GM12878 (cell line): ENCODE data around the gene C4orf36. TPM values are rescaled to one million over a fixed set of nuclear protein-coding genes. Genes with fewer than 3 reads are reported as not detected.

Source experiments
- ATAC-seq: fragments of 200-7000 bp; cut with Tn5 transposase; 3 replicates; pipeline ENCODE4 v1.9.1; 2020; ENCODE audit warnings: mild to moderate bottlenecking, moderate library complexity
- BruUV-seq: library from RNA; stranded (reverse); fragments of 400-500 nt; replicated peaks from 2 replicates; lab custom pipeline; 2021; lab: Mats Ljungman, UMichigan
- CTCF ChIA-PET: fragments of 300-600 bp; sonication (Branson Sonifier 250); formaldehyde crosslinking; extraction: SDS; loops from one replicate; lab custom pipeline; 2021; ENCODE audit warnings: inconsistent platforms; lab: Yijun Ruan, JAX
- POLR2A ChIA-PET: fragments of 350-600 bp; formaldehyde crosslinking; extraction: SDS; loops from one replicate; lab custom pipeline; 2021; ENCODE audit warnings: inconsistent platforms; lab: Charles Lee
- RAD21 ChIA-PET: fragments of 300-600 bp; sonication (Branson Sonifier 250); formaldehyde crosslinking; loops from one replicate; lab custom pipeline; 2023; ENCODE audit warnings: antibody characterized with exemption; ENCODE audit not compliant: unreplicated experiment; lab: Charles Lee
- SMC1A ChIA-PET: fragments of 300-600 bp; sonication (Branson Sonifier 250); formaldehyde crosslinking; loops from one replicate; lab custom pipeline; 2023; ENCODE audit not compliant: unreplicated experiment, uncharacterized antibody; lab: Charles Lee
- DNase-seq: peaks from one replicate; pipeline ENCODE4 v3.0.0-alpha.2; 2011; ENCODE audit warnings: low read depth, low spot score
- FAIRE-seq: peaks from 3 replicates; lab custom pipeline; 2011; peaks lifted over from hg19 to GRCh38; lab: Jason Lieb, UNC
- H2AFZ ChIP-seq: 2 replicates; pipeline ENCODE4 v1.6.0; 2011; ENCODE audit warnings: low read depth, low read length, control low read depth; ENCODE audit not compliant: control insufficient read depth
- H3K27ac ChIP-seq: 2 replicates; pipeline ENCODE4 v1.5.1; 2011; ENCODE audit warnings: control low read depth; ENCODE audit not compliant: control insufficient read depth, insufficient read depth
- H3K27me3 ChIP-seq, 2 experiments: replicated peaks in 1 of 2; 2 replicates each; pipeline versions ENCODE4 v1.6.0 to v1.6.1; 2011; ENCODE audit warnings: low read length in 1 of 2; ENCODE audit not compliant: control insufficient read depth in 2 of 2, insufficient read depth in 2 of 2
- H3K36me3 ChIP-seq, 2 experiments: 2 replicates each; pipeline ENCODE4 v1.5.1; 2011; ENCODE audit warnings: low read length in 1 of 2; ENCODE audit not compliant: control insufficient read depth in 2 of 2, insufficient read depth in 2 of 2
- H3K4me1 ChIP-seq: 2 replicates; pipeline ENCODE4 v1.6.1; 2011; ENCODE audit warnings: mild to moderate bottlenecking, low read length, moderate library complexity, mixed read lengths; ENCODE audit not compliant: control insufficient read depth, insufficient read depth
- H3K4me2 ChIP-seq: 2 replicates; pipeline ENCODE4 v1.6.0; 2011; ENCODE audit warnings: control low read depth; ENCODE audit not compliant: control insufficient read depth, insufficient read depth
- H3K4me3 ChIP-seq: fragments of 200-600 bp; sonication (generic); 2 replicates; pipeline ENCODE4 v1.5.1; 2016
- H3K79me2 ChIP-seq: 2 replicates; pipeline ENCODE4 v1.6.0; 2011; ENCODE audit warnings: low read length; ENCODE audit not compliant: control insufficient read depth, insufficient read depth
- H3K9ac ChIP-seq: 2 replicates; pipeline ENCODE4 v1.8.0; 2011; ENCODE audit warnings: low read length, control low read depth, mixed read lengths; ENCODE audit not compliant: control insufficient read depth, insufficient read depth
- H3K9me3 ChIP-seq: replicated peaks from 3 replicates; pipeline ENCODE4 v1.5.1; 2011; ENCODE audit warnings: mild to moderate bottlenecking, low read length; ENCODE audit not compliant: control insufficient read depth, insufficient read depth
- H4K20me1 ChIP-seq: 2 replicates; pipeline ENCODE4 v1.6.0; 2011; ENCODE audit not compliant: control insufficient read depth, insufficient read depth
- CBX5 ChIP-seq: sonication (generic); IDR thresholded peaks from 2 replicates; pipeline ENCODE4 v1.6.1; 2016; ENCODE audit warnings: low read depth, moderate library complexity, mild to moderate bottlenecking, inconsistent platforms
- CEBPZ ChIP-seq: fragments of 150-350 bp; IDR thresholded peaks from 2 replicates; pipeline ENCODE4 v1.6.1; 2016; ENCODE audit warnings: low read depth, low read length
- CHD4 ChIP-seq: fragments of 200-600 bp; sonication (generic); IDR thresholded peaks from 2 replicates; pipeline ENCODE4 v1.6.1; 2016; ENCODE audit warnings: mild to moderate bottlenecking
- HDGF ChIP-seq: fragments of 450-650 bp; IDR thresholded peaks from 2 replicates; pipeline ENCODE4 v1.6.1; 2016; ENCODE audit warnings: antibody characterized with exemption
- IRF5 ChIP-seq: fragments of 450-650 bp; IDR thresholded peaks from 2 replicates; pipeline ENCODE4 v1.6.1; 2017; ENCODE audit warnings: borderline replicate concordance
- KLF5 ChIP-seq: fragments of 450-650 bp; IDR thresholded peaks from 2 replicates; pipeline ENCODE4 v1.6.1; 2014; ENCODE audit warnings: mild to moderate bottlenecking; ENCODE audit not compliant: partially characterized antibody
- LARP7 ChIP-seq: fragments of 450-650 bp; IDR thresholded peaks from 2 replicates; pipeline ENCODE4 v1.6.1; 2017; ENCODE audit warnings: mild to moderate bottlenecking
- MTA3 ChIP-seq: IDR thresholded peaks from 2 replicates; pipeline ENCODE4 v1.6.1; 2012; ENCODE audit warnings: low read length, inconsistent platforms, borderline replicate concordance
- PML ChIP-seq: IDR thresholded peaks from 2 replicates; pipeline ENCODE4 v1.6.1; 2012; ENCODE audit warnings: low read length, inconsistent platforms
- POU2F2 ChIP-seq: IDR thresholded peaks from 3 replicates; pipeline ENCODE4 v1.6.1; 2011; ENCODE audit warnings: low read depth, mild to moderate bottlenecking, low read length, borderline replicate concordance
- RBBP5 ChIP-seq: fragments of 200-600 bp; sonication (generic); conservative IDR thresholded peaks from 2 replicates; pipeline ENCODE4 v1.6.1; 2016
- TAF1 ChIP-seq: IDR thresholded peaks from 2 replicates; pipeline ENCODE4 v1.6.1; 2011; ENCODE audit warnings: mild to moderate bottlenecking, low read depth, low read length, borderline replicate concordance
- YBX1 ChIP-seq: fragments of 450-650 bp; IDR thresholded peaks from 2 replicates; pipeline ENCODE4 v1.6.1; 2016; ENCODE audit warnings: antibody characterized with exemption
- WGBS: methylation state at CpG from one replicate; pipeline ENCODE4 v1.1.6; 2016; ENCODE audit warnings: low lambda C conversion rate; ENCODE audit not compliant: insufficient replicate concordance, insufficient coverage; ENCODE audit errors: missing lambda C conversion rate; 5-methylcytosine and 5-hydroxymethylcytosine counted together
- in situ Hi-C: fragments of 300-500 bp; cut with MboI; formaldehyde crosslinking; loops from 9 replicates; pipeline ENCODE4 v1.14.3; 2018; ENCODE audit warnings: mixed read lengths
- intact Hi-C: fragments of 100-400 bp; cut with micrococcal nuclease; formaldehyde crosslinking; loops from one replicate; pipeline ENCODE4 v1.14.2; 2022; ENCODE audit not compliant: unreplicated experiment
- polyA plus RNA-seq, 11 experiments: library from polyadenylated mRNA; depleted of rRNA in 4 of 11; unstranded in 6 of 11; stranded (reverse) in 5 of 11; fragments of >200 nt; fragmentation: Nextera tagmentation in 4 of 11; fragmentation: Illumina TruSeq in 1 of 11; extraction: Ambion mirVana in 4 of 11; extraction: Trizol in 1 of 11; gene quantifications; 1 replicate in 1 of 11; 2 replicates in 10 of 11; pipeline versions ENCODE4 v1.2.1 to v1.2.3, GENCODE V29; 2011 to 2016; ENCODE audit warnings: inconsistent platforms in 2 of 11, missing spikeins in 2 of 11, low read depth in 1 of 11
- total RNA-seq, 4 experiments: library from RNA; depleted of rRNA in 3 of 4; stranded (reverse); fragments of >200 nt in 3 of 4; fragmentation: Illumina TruSeq in 1 of 4; extraction: Trizol in 1 of 4; gene quantifications; 2 replicates each; pipeline versions ENCODE4 v1.2.1 to v1.2.3, GENCODE V29; 2013 to 2021
- TF ChIP-seq, protein P1 (sequence below): fragments of 450-650 bp; IDR thresholded peaks from 2 replicates; pipeline ENCODE4 v1.6.1; 2017; ENCODE audit warnings: mild to moderate bottlenecking, moderate library complexity
- TF ChIP-seq, protein P2 (sequence below): IDR thresholded peaks from 2 replicates; pipeline ENCODE4 v1.6.1; 2011; ENCODE audit warnings: low read depth, mild to moderate bottlenecking, low read length, moderate library complexity, borderline replicate concordance; ENCODE audit errors: extremely low read depth
- TF ChIP-seq, protein P3 (sequence below): fragments of 450-650 bp; IDR thresholded peaks from 2 replicates; pipeline ENCODE4 v1.6.1; 2017; ENCODE audit warnings: low read depth, mild to moderate bottlenecking, moderate library complexity

C4orf36 gene
- total and polyA plus RNA-seq, 10 of the 15 experiments (the other 5 are each of a cell fraction or from before 2014, with no cell fraction given): 0.35 to 2.7 (median 1.3) TPM; not detected in 2

DNA sequence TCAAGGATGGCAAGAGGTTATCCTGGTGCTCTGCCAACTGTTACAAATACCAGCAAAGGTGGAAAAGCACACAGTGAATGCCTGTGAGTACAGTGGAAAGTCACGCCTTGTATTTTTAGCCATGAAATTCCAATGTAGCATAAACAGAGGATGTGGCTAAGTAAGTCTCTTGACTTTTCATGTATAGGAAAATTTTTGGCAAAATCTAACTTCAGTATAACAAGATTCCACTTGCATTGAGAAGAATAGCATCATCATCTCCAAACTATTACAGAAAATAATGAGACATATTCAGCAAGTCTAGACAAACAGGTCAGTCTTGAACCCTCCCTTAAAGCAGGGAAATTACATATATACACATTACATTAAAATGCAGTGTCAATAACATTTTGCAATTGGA lies 50.9 kb downstream of the C4orf36 start:
- H3K4me2 ChIP-seq: no peak overlapping the region
- RAD21 ChIA-PET: no interaction called here
- FAIRE-seq: no peak
- H3K9me3 ChIP-seq: no peaks in the 10 kb centered on the region
- ATAC-seq: no peak
- no peak overlapping the region for H3K9ac ChIP-seq
- H2AFZ ChIP-seq: no peak overlapping the region
- H4K20me1 ChIP-seq: no peaks in the 10 kb centered on the region
- POLR2A ChIA-PET: no interaction called here
- no peaks in the 10 kb centered on the region for H3K4me1 ChIP-seq
- BruUV-seq: no TSS peak
- no peak for DNase-seq
- H3K36me3 ChIP-seq: no peaks in the 10 kb centered on the region
- no peaks in the 10 kb centered on the region for H3K79me2 ChIP-seq
- intact Hi-C loops (no loop called here), in situ Hi-C loops (no loop called here)
- H3K27me3 ChIP-seq: no peaks in the 10 kb centered on the region
- WGBS: 63% methylated on average over 1 of the region's 1 CpG
- CTCF ChIA-PET: no interaction called here
- no peak overlapping the region for H3K4me3 ChIP-seq
- H3K27ac ChIP-seq: no peak overlapping the region
- SMC1A ChIA-PET: no interaction called here
- TF ChIP-seq, protein P1, sequence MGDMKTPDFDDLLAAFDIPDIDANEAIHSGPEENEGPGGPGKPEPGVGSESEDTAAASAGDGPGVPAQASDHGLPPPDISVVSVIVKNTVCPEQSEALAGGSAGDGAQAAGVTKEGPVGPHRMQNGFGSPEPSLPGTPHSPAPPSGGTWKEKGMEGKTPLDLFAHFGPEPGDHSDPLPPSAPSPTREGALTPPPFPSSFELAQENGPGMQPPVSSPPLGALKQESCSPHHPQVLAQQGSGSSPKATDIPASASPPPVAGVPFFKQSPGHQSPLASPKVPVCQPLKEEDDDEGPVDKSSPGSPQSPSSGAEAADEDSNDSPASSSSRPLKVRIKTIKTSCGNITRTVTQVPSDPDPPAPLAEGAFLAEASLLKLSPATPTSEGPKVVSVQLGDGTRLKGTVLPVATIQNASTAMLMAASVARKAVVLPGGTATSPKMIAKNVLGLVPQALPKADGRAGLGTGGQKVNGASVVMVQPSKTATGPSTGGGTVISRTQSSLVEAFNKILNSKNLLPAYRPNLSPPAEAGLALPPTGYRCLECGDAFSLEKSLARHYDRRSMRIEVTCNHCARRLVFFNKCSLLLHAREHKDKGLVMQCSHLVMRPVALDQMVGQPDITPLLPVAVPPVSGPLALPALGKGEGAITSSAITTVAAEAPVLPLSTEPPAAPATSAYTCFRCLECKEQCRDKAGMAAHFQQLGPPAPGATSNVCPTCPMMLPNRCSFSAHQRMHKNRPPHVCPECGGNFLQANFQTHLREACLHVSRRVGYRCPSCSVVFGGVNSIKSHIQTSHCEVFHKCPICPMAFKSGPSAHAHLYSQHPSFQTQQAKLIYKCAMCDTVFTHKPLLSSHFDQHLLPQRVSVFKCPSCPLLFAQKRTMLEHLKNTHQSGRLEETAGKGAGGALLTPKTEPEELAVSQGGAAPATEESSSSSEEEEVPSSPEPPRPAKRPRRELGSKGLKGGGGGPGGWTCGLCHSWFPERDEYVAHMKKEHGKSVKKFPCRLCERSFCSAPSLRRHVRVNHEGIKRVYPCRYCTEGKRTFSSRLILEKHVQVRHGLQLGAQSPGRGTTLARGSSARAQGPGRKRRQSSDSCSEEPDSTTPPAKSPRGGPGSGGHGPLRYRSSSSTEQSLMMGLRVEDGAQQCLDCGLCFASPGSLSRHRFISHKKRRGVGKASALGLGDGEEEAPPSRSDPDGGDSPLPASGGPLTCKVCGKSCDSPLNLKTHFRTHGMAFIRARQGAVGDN: no peak
- TF ChIP-seq TAF1 (no peak), LARP7 (no peak), HDGF (no peak), CEBPZ (no peak), CBX5 (no peak), IRF5 (no peak), YBX1 (no peak), POU2F2 (no peak), KLF5 (no peak), MTA3 (no peak), CHD4 (no peak), RBBP5 (no peak), PML (no peak)
- TF ChIP-seq, protein P2, sequence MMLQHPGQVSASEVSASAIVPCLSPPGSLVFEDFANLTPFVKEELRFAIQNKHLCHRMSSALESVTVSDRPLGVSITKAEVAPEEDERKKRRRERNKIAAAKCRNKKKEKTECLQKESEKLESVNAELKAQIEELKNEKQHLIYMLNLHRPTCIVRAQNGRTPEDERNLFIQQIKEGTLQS: no peak
- TF ChIP-seq, protein P3, sequence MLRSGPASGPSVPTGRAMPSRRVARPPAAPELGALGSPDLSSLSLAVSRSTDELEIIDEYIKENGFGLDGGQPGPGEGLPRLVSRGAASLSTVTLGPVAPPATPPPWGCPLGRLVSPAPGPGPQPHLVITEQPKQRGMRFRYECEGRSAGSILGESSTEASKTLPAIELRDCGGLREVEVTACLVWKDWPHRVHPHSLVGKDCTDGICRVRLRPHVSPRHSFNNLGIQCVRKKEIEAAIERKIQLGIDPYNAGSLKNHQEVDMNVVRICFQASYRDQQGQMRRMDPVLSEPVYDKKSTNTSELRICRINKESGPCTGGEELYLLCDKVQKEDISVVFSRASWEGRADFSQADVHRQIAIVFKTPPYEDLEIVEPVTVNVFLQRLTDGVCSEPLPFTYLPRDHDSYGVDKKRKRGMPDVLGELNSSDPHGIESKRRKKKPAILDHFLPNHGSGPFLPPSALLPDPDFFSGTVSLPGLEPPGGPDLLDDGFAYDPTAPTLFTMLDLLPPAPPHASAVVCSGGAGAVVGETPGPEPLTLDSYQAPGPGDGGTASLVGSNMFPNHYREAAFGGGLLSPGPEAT: no peak
